GM21786 (cell line): ENCODE results near the gene RALGAPB.
"Not testable (repeated sequence)": the region's sequence is repeated elsewhere in the genome, so short reads cannot be mapped to it uniquely, and the experiment has no call there.

ENCODE experiments used
- ATAC-seq: cut with Tn5 transposase; IDR thresholded peaks from one replicate; pipeline ENCODE4 v1.9.1; 2021; ENCODE audit not compliant: unreplicated experiment

RALGAPB gene

DNA sequence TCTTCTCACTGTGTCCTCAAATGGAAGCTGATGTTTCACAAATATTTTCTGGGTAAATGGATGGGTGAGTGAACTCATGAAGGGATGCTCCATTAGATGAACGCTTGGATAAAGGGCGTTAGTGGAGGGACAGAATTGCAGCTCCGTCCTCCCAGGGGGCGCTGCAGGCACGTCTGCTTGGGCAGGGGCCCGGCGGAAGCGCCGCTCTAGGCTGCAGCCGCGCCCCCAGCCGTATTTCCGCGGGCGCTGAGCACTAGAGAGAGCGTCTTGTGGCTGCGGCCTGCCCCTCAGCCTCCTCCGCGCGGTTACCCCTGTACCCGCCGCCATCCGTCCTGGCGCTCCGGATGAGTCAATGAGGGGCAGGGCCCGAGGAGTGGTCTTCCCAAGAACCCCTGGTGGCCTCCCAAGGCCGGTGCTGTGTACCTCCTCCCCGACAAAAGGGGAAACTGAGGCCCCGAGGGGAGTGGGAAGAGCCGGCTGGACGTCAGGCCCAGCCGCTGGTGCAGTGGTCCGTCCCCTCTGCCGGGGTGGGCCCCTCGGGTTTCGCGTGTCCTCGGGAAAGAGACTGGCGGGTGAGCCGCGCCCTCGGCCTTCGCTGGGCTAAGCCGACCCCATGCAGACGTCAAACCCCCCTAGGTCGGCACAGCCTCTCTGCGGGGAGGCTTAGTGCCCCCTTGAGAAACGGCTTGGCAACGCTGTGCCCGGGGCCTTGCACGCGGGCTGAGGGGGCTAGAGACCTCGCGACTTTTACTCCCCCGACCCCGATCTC is 26.0 kb upstream of the RALGAPB start:
- ATAC-seq = peak; percentile 76

DNA sequence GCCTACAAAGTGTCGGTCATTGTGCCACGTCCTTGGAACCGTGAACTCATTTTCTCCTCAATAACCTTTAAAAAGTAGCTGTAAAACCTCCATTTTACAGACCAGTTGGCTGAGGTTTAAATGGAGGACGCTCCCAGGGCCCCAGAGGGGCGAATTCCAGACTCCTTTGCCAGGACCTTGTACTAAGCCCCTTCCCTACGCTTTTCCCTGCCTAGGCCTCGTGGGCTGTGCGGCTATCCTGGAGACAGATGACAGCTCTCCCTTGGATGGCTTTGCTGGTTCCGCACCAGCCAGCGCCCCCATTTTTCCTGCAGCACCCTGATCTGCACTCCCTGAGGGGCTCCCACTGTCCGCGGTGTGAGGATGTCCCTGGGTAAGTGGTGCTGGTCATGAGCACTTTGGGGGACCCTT is 25.4 kb upstream of the RALGAPB start:
- no peak for ATAC-seq

DNA sequence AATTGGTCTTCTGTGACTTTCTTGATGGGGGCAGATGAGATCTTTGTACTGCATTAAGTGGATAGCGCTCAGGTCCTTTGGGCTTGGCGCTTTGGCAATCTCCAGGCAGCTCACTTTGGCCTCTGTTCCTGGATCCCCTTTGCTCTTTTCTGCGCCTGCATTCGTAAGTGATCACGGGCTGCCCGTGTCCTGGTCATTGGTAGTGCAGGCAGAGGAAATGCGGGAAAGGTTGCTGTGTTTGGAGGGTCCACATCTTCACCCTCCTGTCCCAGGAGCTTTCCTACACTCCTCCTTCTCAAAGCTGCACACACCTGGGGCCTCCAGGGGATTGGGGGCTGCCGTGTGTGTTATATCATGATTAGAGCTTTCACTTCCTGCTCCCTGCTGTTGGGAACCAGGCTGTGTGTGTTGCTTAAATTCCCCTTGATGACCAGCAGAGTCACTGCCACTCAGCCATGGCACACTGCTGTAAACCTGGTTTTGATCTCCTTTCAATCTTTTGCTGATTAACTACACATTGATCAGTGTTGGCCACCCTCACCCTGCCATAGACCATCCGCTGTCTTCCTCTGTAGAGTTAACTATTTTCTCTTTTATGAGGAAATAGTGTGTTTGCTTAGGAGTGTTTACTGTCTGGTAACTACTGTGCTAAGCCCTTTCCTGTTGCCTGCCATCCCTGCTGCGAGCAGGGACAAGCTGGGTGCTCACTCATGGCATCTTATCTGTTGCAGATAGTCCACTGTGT is 24.5 kb upstream of the RALGAPB start:
- ATAC-seq = peak; percentile 52

DNA sequence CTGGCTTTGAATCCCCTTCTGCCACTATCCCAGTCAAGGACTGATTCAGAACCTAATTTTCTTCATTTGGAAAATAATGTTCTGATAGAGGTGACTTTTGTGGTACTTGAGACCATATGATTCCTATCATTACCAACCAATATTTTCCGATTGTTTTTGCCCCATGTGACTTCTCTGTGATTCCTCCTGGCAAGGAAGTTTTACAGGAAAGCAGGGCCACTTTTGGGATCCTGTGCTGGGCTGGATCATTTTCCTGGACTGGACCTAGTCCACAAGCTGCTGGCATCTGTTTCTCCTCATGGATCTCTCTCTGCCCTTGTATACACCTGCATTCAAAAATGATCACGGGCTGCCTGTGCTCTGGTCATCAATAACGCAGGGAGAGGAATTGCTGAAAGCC is 23.6 kb upstream of the RALGAPB start:
- no peak for ATAC-seq

DNA sequence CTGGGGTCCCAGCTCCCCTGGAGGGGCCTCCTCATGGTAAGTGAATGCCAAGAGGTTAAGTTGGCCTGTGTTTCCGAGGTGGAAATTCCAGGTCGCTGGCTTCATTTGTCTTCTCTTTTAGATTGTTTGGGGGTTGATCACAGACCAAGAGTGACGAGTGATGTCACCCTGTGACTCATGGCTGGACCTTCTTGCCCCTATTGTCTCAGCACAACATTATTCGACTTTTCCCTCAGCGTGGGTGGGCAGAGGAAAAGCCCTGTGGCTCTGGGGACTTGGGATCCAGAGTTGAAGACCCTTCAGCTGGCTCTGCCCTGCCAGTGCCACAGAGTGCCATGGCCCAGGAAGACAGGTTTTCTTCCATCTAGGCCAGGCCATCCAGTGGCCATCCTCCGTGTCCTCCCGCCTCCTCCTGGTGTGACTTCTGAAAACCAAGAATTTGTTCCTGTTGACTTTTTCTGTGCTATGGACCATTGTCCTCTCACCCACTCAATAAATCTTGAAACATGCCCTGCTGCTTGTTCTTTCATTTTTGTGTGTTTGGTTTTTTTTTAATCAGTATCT is 22.1 kb upstream of the RALGAPB start:
- ATAC-seq = no peak

DNA sequence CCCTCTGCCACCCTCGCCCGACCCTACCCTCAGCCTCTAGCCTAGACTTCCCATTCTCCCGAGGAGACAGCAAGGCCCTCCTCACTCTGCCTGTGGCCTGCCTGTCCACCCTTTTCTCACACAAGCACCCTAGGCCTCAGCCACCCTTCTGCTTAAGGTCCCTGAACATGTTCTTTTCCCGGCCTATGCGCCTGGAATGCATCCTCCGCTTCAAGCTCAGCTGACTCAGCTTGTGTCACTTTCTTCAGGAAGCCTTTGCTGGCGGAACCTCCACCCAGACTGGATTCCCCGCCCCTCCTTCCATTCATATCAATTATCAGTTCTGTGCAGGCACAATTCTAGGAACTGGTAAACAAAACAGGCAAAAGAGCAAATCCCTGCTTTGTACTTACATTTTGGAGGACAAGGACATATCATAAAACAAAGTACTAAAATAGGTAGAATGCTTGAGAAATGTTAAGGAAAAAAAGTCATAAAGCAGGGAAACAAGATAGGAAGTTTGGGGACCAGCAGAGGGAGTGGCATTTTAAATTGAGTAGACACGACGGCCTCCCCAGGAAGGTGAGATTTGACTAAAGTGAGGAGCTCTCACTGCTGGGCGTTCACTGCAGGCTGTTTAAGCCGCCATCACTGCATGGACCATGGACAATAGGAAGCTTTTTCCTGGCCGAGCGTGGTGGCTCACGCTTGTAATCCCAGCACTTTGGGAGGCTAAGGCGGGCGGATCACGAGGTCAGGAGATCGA is 19.6 kb upstream of the RALGAPB start:
- no peak for ATAC-seq

DNA sequence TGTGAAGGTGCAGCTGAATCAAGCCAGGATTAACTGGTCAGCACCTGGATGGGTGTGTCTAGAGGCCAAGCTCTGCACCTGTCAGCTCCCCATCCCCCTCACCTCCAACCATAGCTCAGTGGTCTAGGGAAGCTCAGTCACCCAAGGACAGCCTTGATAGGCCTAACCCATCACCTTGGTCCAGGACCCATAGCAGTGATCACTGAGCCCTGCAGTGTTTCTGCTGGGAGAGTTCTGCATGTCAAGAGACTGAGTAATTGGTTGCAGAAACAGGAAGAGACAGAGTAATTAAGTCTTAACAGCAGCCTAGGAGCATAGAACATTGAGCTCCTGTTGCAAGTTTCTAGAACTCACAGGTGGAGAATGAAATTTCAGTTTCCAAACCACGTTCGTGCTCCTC is 18.7 kb upstream of the RALGAPB start:
- peak; percentile 82 for ATAC-seq

DNA sequence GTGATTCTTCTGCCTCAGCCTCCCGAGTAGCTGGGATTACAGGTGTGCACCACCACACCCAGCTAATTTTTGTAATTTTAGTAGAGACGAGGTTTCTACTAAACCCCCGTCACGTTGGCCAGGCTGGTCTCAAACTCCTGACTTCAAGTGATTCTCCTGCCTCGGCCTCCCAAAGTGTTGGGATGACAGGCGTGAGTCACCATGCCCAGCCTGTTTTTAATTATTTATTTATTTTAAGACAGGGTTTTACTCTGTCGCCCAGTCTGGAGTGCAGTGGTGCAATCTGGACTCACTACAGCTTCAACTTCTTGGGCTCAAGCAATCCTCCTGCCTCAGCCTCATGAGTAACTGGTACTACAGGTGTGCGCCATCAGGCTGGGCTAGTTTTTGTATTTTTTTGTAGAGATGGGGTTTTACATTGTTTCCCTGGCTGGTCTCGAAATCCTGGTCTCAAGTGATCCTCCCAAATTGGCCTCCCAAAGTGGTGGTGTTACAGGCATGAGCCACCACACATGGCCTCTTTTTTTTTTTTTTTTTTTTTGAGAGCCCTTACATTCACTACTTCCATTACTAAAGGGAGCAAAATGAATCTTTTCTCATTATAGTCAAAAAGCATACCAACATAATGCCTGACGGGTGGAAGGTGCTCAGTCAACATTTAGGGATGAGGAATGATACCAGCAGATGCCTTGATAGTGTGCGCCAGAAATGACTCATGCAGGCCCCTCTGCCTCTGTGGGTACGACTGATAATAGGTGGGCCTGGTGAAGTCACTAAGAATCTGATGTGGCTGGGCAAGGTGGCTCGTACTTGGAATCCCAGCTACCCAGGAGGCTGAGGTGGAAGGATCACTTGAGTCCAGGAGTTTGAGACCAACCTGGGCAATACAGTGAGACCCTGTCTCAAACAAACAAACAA is 17.8 kb upstream of the RALGAPB start:
- ATAC-seq = no peak

DNA sequence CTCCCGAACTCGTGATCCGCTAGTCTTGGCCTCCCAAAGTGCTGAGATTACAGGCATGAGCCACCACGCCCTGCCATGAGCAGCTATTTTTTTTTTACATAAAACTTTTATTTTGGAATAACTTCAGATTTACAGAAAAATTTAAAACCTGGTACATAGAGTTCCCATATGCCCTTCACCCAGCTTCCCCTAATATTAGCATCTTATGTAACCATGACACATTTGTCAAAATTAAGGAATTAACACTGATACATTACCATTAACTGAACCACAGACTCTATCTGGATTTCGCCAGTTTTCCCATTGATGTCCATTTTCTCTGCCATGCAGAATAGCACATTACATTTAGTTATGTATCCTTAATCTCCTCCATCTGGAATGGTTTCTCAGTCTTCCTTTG is 14.3 kb upstream of the RALGAPB start:
- ATAC-seq = no peak

DNA sequence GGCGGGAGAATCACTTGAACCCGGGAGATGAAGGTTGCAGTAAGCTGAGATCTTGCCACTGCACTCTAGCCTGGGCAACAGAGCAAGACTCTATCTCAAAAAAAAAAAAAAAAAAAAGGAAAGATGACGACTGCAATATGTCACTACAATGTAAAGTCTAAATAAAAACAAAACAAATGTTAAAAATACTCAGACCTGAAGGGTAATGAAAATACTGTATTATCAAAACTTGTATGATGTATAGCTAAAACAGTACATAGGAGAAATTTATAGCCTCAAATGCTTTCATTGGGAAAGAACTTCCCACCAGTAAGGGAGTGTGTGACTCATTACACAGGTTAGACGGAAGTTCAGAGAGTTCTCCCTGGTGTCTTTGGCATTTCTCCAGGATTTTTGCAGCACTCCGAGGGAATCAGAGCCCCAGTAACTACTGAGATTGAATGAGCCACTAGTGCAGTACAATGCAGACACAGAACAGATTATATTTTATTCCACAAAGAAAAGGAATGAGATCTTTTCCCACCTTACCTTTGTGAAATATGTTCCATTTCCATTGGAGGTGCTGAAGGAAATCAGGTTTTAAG is 12.5 kb upstream of the RALGAPB start:
- ATAC-seq = no peak

DNA sequence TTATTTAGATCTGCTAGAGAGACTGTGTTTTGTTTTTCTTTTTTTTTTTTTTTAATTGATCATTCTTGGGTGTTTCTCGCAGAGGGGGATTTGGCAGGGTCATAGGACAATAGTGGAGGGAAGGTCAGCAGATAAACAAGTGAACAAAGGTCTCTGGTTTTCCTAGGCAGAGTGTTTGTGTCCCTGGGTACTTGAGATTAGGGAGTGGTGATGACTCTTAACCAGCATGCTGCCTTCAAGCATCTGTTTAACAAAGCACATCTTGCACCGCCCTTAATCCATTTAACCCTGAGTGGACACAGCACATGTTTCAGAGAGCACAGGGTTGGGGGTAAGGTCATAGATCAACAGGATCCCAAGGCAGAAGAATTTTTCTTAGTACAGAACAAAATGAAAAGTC is 12.0 kb upstream of the RALGAPB start:
- ATAC-seq = not testable (repeated sequence)

DNA sequence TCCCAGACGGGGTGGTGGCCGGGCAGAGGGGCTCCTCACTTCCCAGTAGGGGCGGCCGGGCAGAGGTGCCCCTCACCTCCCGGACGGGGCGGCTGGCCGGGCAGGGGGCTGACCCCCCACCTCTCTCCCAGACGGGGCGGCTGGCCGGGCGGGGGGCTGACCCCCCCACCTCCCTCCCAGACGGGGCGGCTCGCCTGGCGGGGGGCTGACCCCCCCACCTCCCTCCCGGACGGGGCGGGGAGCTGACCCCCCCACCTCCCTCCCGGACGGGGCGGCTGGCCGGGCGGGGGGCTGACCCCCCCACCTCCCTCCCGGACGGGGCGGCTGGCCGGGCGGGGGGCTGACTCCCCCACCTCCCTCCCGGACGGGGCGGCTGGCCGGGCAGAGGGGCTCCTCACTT is 11.5 kb upstream of the RALGAPB start:
- not testable (repeated sequence) for ATAC-seq

DNA sequence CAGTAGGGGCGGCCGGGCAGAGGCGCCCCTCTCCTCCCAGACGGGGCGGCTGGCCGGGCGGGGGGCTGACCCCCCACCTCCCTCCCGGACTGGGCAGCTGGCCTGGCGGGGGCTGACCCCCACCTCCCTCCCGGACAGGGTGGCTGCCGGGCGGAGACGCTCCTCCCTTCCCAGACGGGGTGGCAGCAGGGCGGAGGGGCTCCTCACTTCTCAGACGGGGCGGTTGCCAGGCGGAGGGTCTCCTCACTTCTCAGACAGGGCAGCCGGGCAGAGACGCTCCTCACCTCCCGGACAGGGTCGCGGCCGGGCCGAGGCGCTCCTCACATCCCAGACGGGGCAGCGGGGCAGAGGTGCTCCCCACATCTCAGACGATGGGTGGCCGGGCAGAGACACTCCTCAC is 11.1 kb upstream of the RALGAPB start:
- not testable (repeated sequence) for ATAC-seq

DNA sequence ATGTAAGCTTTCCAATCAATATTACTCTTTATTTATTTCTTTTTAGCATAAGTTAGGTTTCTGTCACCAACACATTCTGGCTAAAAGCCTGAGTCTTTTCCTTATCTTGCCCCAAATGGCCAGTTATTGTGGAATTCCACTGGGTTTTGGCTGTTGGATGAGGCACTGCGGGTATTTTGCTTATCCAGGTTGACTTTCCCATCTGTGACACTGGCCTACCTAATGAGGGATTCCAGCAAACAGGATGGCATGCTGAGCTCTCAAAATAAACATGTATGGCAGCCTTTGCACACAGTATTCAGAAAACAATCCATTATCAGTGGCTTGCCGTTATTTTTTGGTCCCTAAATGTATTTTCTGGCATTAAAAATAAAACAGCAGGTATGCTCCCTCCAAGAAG is 6.5 kb upstream of the RALGAPB start:
- no peak for ATAC-seq

DNA sequence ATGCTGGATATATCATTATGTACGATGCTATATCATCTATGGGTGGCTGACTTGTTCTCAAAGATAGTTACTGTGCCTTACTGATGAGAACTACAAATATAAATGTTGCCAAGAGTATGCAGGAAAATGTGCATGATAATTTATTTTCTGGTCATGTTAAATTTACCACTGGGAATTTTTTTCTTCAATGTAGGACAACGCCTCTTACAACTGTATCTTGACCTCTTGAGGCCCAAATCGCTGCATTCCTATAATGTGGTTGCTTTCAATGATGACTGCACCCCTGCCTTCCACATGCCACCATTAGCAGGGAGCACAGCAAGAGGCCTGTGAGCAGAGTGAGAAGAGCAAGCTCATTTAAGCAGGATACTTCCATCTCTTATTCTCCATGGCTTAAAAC is 5.7 kb upstream of the RALGAPB start:
- no peak for ATAC-seq

DNA sequence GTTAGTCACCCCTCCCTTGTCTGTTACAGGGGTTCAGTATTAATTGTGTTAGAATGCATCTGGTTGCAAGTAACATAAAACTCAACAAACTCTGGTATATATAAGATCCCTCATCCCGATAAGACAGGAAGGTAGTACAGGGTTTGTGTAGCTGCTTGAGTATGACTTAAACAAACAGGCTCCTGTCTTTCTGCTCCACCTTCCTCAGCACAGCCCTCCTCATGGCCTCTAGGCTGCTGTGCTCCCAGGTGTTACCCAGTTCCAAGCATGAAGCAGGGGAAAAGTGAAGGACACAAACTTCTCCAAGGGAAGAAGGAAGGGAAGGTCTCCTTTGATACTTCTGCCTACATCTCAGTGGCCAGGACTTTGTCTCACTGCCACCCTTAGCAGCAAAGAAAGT is 1.4 kb upstream of the RALGAPB start:
- no peak for ATAC-seq

DNA sequence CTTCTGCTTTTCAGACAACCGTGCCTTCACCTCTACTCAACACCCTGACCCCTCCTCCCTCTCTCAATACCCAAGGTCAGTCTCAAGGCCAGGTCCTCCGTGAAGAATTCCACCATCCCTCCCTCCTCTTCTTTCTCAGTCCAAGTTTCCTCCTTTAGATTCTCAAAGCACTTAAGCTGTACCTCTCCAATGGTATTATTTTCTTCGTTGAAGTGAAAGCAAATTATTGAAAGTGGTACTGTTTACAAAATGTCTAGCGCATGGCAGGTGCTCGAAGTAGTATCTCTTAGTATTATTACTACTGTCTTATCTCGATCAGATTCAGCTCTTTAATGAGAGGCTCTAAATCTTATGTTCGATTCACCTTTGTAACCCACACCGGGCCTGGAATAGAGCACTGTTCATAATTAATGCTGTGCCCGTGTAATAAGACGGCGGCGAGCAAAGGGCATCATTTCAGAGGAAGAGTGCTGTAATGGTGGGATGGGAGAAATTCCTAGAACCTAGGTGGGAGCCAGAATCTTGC is 593 bp upstream of the RALGAPB start:
- ATAC-seq = no peak

DNA sequence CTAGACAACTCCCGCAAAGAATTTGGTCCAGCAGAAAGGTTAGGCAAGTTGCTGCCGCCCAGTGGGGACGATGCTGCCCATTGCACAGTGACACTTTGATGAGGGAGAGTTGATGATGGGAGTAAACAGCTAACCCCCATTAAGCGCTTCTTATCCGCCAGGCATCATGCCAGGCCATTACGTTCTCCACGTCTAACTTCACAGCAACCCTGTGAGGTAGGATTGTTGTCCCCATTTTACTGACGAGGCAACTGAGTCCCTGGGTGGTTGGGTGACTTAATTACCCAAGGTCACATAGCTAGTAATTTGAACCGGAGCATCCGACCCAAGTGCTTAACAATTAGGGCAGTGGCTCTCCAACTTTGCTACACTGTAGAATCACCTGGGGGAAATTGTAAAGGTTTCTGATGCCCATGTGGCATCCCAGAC is 738 bp downstream of the RALGAPB start:
- no peak for ATAC-seq

DNA sequence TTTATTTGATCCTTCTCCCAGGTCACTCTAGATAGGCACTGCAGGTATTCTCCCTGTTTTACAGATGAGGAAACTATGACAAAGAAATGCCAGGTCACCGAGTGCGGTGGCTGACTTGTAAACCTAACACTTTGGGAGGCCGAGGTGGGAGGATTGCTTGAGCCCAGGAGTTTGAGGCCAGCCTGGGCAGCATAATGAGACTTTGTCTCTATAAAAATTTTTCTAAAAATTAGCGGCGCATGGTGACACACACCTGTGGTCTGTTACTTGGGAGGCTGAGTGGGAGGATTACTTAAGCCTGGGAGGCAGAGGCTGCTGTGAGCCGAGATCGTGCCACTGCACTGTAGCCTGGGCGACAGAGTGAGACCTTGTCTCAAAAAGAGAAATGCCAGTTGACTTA is 5.1 kb downstream of the RALGAPB start:
- no peak for ATAC-seq

DNA sequence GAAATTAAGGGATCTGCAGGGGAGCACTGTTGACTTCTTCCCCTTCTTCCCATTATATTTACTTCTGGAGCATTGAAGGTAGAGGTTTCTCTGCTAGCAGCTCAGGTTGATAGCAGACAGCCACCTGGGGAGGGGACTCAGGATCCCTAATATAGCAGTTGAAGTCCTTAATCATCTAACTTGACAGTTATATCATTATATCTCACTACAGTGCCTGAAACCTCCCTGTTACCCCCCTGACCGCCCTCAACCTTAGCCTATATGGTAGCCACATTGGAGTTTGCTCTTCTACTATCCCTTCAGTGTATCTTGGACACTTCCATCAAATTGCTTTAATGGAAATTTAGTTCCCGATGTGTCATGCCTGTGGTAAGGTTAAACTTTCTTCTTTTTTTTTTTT is 7.0 kb downstream of the RALGAPB start:
- ATAC-seq = no peak
